ENCODE measurements around the gene KLHDC4.

KLHDC4 gene

GRCh38 chr16:87782033-87782432 lies 16.2 kb upstream of the KLHDC4 start:
- Histone ChIP-seq H3K9me2 (replicated peaks; ENCODE audit: insufficient read depth, low read length) (no peaks in the 10 kb centered on the region), H4K20me1 (ENCODE audit: insufficient read depth, low read length) (no peaks in the 10 kb centered on the region), H3K79me2 (ENCODE audit: low read length) (no peaks in the 10 kb centered on the region), H3K9ac (ENCODE audit: low read length) (no peak overlapping the region), H3K27ac (ENCODE audit: low read length) (no peak overlapping the region), H3K4me1 (ENCODE audit: low read length) (peaks cover 14% of the 10 kb centered on the region), H2AFZ (ENCODE audit: low read length) (no peak overlapping the region), H3K27me3 (replicated peaks; ENCODE audit: insufficient read depth, low read length) (no peaks in the 10 kb centered on the region), H3F3A (ENCODE audit: insufficient read depth, low read length) (peaks cover 9% of the 10 kb centered on the region), H3K4me2 (ENCODE audit: low read depth, low read length) (no peak overlapping the region), H3K9me3 (replicated peaks; ENCODE audit: insufficient read depth, low read length) (no peaks in the 10 kb centered on the region), H3K36me3 (replicated peaks; ENCODE audit: insufficient read depth, low read length) (no peaks in the 10 kb centered on the region), H3K4me3 (ENCODE audit: low read length) (no peak overlapping the region)
- TF ChIP-seq CTCF (IDR thresholded peaks at IDR 0.05; ENCODE audit: low read length) (no peak), EZH2phosphoT487 (IDR thresholded peaks at IDR 0.05; ENCODE audit: low read length) (no peak), EZH2 (optimal IDR thresholded peaks at IDR 0.05; ENCODE audit: low read depth, low read length) (no peak)
- no peak for DNase-seq

GRCh38 chr16:87780385-87780989 lies 14.7 kb upstream of the KLHDC4 start:
- Histone ChIP-seq H3K9me2 (replicated peaks; ENCODE audit: insufficient read depth, low read length) (no peaks in the 10 kb centered on the region), H3K9me3 (replicated peaks; ENCODE audit: insufficient read depth, low read length) (no peaks in the 10 kb centered on the region), H3K9ac (ENCODE audit: low read length) (peak overlapping the region; percentile 23; the same call in 1 of the 2 replicates), H3K27ac (ENCODE audit: low read length) (peak overlapping the region; percentile 89), H3K4me1 (ENCODE audit: low read length) (peaks cover 14% of the 10 kb centered on the region), H4K20me1 (ENCODE audit: insufficient read depth, low read length) (no peaks in the 10 kb centered on the region), H3K27me3 (replicated peaks; ENCODE audit: insufficient read depth, low read length) (no peaks in the 10 kb centered on the region), H3K36me3 (replicated peaks; ENCODE audit: insufficient read depth, low read length) (no peaks in the 10 kb centered on the region), H3F3A (ENCODE audit: insufficient read depth, low read length) (peaks cover 14% of the 10 kb centered on the region), H2AFZ (ENCODE audit: low read length) (peak overlapping the region; percentile 31; the same call in 1 of the 2 replicates), H3K79me2 (ENCODE audit: low read length) (no peaks in the 10 kb centered on the region), H3K4me2 (ENCODE audit: low read depth, low read length) (peak overlapping the region; percentile 57; the same call in 1 of the 2 replicates), H3K4me3 (ENCODE audit: low read length) (0 out of 2 replicates have a peak overlapping the region, but pooled peaks have one; percentile 12)
- DNase-seq = peak; percentile 47
- no peak for TF ChIP-seq EZH2 (optimal IDR thresholded peaks at IDR 0.05; ENCODE audit: low read depth, low read length)
- no peak; the same call in 1 of the 2 replicates for TF ChIP-seq CTCF (IDR thresholded peaks at IDR 0.05; ENCODE audit: low read length)
- TF ChIP-seq EZH2phosphoT487 (IDR thresholded peaks at IDR 0.05; ENCODE audit: low read length) = no peak

GRCh38 chr16:87778830-87779579 lies 13.2 kb upstream of the KLHDC4 start:
- Histone ChIP-seq H3K9me3 (replicated peaks; ENCODE audit: insufficient read depth, low read length) (no peaks in the 10 kb centered on the region), H3F3A (ENCODE audit: insufficient read depth, low read length) (peaks cover 26% of the 10 kb centered on the region), H3K4me2 (ENCODE audit: low read depth, low read length) (peak overlapping the region; percentile 73), H3K79me2 (ENCODE audit: low read length) (no peaks in the 10 kb centered on the region), H4K20me1 (ENCODE audit: insufficient read depth, low read length) (no peaks in the 10 kb centered on the region), H3K4me1 (ENCODE audit: low read length) (peaks cover 21% of the 10 kb centered on the region), H3K27me3 (replicated peaks; ENCODE audit: insufficient read depth, low read length) (no peaks in the 10 kb centered on the region), H3K9me2 (replicated peaks; ENCODE audit: insufficient read depth, low read length) (no peaks in the 10 kb centered on the region), H3K36me3 (replicated peaks; ENCODE audit: insufficient read depth, low read length) (no peaks in the 10 kb centered on the region), H3K27ac (ENCODE audit: low read length) (peak overlapping the region; percentile 76), H3K4me3 (ENCODE audit: low read length) (peak overlapping the region; percentile 28), H2AFZ (ENCODE audit: low read length) (no peak overlapping the region), H3K9ac (ENCODE audit: low read length) (peak overlapping the region; percentile 72)
- peak; percentile 77 for DNase-seq
- TF ChIP-seq CTCF (IDR thresholded peaks at IDR 0.05; ENCODE audit: low read length) (peak; percentile 58), EZH2 (optimal IDR thresholded peaks at IDR 0.05; ENCODE audit: low read depth, low read length) (no peak), EZH2phosphoT487 (IDR thresholded peaks at IDR 0.05; ENCODE audit: low read length) (no peak)

Data from MM.1S (cell line).